Measurements from ENCODE around the gene HECTD3. TPM values are rescaled to one million over a fixed set of nuclear protein-coding genes. Genes with fewer than 3 reads are reported as not detected.

HECTD3 gene
- total and polyA plus RNA-seq, 4 donors: 15.9 to 32.9 (median 24.2) TPM

DNA sequence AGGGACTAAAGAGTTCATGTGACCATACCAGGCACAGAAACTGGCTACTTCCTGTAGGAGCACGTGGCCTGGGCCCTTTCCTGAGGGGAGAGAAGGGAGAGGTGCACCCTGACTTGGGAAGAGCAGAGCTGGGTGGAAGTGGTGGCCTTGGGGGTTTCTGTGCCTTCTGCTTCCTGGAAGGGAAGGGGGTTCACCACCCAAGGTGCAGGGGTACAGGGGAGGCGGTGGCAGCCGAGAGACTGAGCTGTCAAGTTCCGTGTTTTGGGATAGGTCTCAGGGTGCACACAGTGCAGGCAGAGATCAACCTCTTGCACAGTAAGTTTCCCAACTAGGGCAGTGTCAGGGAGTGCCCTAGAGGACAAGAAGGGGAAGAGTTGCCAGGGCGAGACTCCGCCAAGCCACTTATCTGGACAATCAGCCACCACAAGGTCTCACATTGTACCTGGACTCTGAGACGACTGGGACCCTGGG lies 10.1 kb downstream of the HECTD3 start:
- WGBS: 68% methylated on average over 7 of the region's 7 CpGs
- Histone ChIP-seq H3K9me3 (ENCODE audit: control insufficient read depth in 4 of 4, low read length in 3 of 4) (no peaks in the 10 kb centered on the region), H3K27ac (ENCODE audit: low read depth in 1 of 2, low read length in 2 of 2) (no peak overlapping the region), H3K36me3 (ENCODE audit: control insufficient read depth in 4 of 4, insufficient read depth in 3 of 4, low read depth in 1 of 4, low read length in 3 of 4) (peaks cover 24 to 41% (median 32%) of the 10 kb centered on the region in 4 donors), H3K27me3 (ENCODE audit: control insufficient read depth in 4 of 4, insufficient read depth in 4 of 4, low read length in 3 of 4) (no peaks in the 10 kb centered on the region), H3K4me3 (ENCODE audit: low read depth in 1 of 3, low read length in 3 of 3) (no peak overlapping the region), H3K4me1 (ENCODE audit: control insufficient read depth in 4 of 4, insufficient read depth in 4 of 4, low read length in 3 of 4) (peaks cover 0 to 4% (median 2%) of the 10 kb centered on the region in 4 donors), H3K9ac (ENCODE audit: low read depth in 1 of 2, low read length in 2 of 2) (no peak overlapping the region)
- no peak for DNase-seq (ENCODE audit: low spot score)
- TF ChIP-seq, protein P1, sequence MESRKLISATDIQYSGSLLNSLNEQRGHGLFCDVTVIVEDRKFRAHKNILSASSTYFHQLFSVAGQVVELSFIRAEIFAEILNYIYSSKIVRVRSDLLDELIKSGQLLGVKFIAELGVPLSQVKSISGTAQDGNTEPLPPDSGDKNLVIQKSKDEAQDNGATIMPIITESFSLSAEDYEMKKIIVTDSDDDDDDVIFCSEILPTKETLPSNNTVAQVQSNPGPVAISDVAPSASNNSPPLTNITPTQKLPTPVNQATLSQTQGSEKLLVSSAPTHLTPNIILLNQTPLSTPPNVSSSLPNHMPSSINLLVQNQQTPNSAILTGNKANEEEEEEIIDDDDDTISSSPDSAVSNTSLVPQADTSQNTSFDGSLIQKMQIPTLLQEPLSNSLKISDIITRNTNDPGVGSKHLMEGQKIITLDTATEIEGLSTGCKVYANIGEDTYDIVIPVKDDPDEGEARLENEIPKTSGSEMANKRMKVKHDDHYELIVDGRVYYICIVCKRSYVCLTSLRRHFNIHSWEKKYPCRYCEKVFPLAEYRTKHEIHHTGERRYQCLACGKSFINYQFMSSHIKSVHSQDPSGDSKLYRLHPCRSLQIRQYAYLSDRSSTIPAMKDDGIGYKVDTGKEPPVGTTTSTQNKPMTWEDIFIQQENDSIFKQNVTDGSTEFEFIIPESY (IDR thresholded peaks at IDR 0.05): no peak
- no peak for TF ChIP-seq EGR1 (IDR thresholded peaks at IDR 0.05; ENCODE audit: low read depth in 2 of 2)

DNA sequence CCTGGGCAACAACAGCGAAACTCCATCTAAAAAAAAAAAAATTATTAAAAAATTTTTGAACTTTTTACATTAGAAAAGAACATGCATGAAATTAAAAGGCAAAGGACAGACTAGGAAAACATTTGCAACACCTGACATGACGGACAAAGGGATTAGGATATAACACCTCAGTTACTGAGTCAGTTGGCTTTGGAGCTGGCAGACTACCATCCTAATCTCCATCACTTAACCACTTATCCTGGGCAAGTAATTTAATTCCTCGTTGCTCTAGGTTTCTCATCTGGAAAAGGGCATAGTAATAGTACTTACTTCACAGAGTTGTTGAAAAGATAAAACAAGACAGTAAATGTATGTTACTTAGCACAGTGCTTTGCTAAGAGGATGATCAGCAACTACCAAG lies 11.9 kb downstream of the HECTD3 start:
- WGBS: 84% methylated on average over 3 of the region's 3 CpGs
- no peak overlapping the region for H3K4me3 ChIP-seq (ENCODE audit: low read depth in 1 of 3, low read length in 3 of 3)
- no peak overlapping the region for H3K9ac ChIP-seq (ENCODE audit: low read depth in 1 of 2, low read length in 2 of 2)
- TF ChIP-seq HNF4G (IDR thresholded peaks at IDR 0.05) (no peak), SP1 (IDR thresholded peaks at IDR 0.05) (no peak), RAD21 (IDR thresholded peaks at IDR 0.05) (no peak), JUND (IDR thresholded peaks at IDR 0.05) (no peak), GABPA (IDR thresholded peaks at IDR 0.05 in 1 of 2, conservative IDR thresholded peaks at IDR 0.05 in 1 of 2) (no peak), NR2F2 (IDR thresholded peaks at IDR 0.05) (no peak)
- TF ChIP-seq, protein P1 (IDR thresholded peaks at IDR 0.05): no peak
- TF ChIP-seq, protein P2, sequence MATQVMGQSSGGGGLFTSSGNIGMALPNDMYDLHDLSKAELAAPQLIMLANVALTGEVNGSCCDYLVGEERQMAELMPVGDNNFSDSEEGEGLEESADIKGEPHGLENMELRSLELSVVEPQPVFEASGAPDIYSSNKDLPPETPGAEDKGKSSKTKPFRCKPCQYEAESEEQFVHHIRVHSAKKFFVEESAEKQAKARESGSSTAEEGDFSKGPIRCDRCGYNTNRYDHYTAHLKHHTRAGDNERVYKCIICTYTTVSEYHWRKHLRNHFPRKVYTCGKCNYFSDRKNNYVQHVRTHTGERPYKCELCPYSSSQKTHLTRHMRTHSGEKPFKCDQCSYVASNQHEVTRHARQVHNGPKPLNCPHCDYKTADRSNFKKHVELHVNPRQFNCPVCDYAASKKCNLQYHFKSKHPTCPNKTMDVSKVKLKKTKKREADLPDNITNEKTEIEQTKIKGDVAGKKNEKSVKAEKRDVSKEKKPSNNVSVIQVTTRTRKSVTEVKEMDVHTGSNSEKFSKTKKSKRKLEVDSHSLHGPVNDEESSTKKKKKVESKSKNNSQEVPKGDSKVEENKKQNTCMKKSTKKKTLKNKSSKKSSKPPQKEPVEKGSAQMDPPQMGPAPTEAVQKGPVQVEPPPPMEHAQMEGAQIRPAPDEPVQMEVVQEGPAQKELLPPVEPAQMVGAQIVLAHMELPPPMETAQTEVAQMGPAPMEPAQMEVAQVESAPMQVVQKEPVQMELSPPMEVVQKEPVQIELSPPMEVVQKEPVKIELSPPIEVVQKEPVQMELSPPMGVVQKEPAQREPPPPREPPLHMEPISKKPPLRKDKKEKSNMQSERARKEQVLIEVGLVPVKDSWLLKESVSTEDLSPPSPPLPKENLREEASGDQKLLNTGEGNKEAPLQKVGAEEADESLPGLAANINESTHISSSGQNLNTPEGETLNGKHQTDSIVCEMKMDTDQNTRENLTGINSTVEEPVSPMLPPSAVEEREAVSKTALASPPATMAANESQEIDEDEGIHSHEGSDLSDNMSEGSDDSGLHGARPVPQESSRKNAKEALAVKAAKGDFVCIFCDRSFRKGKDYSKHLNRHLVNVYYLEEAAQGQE (IDR thresholded peaks at IDR 0.05): no peak
- no peak for DNase-seq (ENCODE audit: low spot score)
- H3K27me3 ChIP-seq (ENCODE audit: control insufficient read depth in 4 of 4, insufficient read depth in 4 of 4, low read length in 3 of 4): no peaks in the 10 kb centered on the region
- H3K9me3 ChIP-seq (ENCODE audit: control insufficient read depth in 4 of 4, low read length in 3 of 4): no peaks in the 10 kb centered on the region
- no peak overlapping the region for H3K27ac ChIP-seq (ENCODE audit: low read depth in 1 of 2, low read length in 2 of 2)
- H3K36me3 ChIP-seq (ENCODE audit: control insufficient read depth in 4 of 4, insufficient read depth in 3 of 4, low read depth in 1 of 4, low read length in 3 of 4): peaks cover 10 to 23% (median 16%) of the 10 kb centered on the region in 4 donors
- H3K4me1 ChIP-seq (ENCODE audit: control insufficient read depth in 4 of 4, insufficient read depth in 4 of 4, low read length in 3 of 4): peaks cover 0 to 4% (median 2%) of the 10 kb centered on the region in 4 donors

Data from liver (tissue), 9 donors.